SU-DHL-6 (cell line): ENCODE measurements around the gene MEF2C.

Source experiments
- H2AFZ ChIP-seq: fragments of 200-600 bp; sonication (generic); 2 replicates; pipeline ENCODE4 v1.6.1; 2014; ENCODE audit warnings: low read depth, mild to moderate bottlenecking, moderate library complexity, mixed read lengths, antibody characterized with exemption, low read length; ENCODE audit not compliant: severe bottlenecking
- H3F3A ChIP-seq: fragments of 200-600 bp; shearing (Covaris generic); 2 replicates; pipeline ENCODE4 v1.6.0; 2016; ENCODE audit warnings: antibody characterized with exemption, mild to moderate bottlenecking; ENCODE audit not compliant: insufficient read depth
- H3K27ac ChIP-seq: fragments of 200-600 bp; sonication (generic); 2 replicates; pipeline ENCODE4 v1.5.1; 2016; ENCODE audit warnings: low read depth, mild to moderate bottlenecking, low read length, moderate library complexity, mixed read lengths
- H3K27me3 ChIP-seq: fragments of 200-600 bp; sonication (generic), shearing (Covaris generic); 2 replicates; pipeline ENCODE4 v1.6.0; 2014; ENCODE audit warnings: mild to moderate bottlenecking, low read length
- H3K36me3 ChIP-seq: fragments of 200-600 bp; sonication (generic); 2 replicates; pipeline ENCODE4 v1.6.1; 2014; ENCODE audit warnings: mild to moderate bottlenecking, low read length, mixed read lengths
- H3K4me2 ChIP-seq: fragments of 300-600, 200-600 bp; shearing (Covaris generic), sonication (generic); 2 replicates; pipeline ENCODE4 v1.6.0; 2014; ENCODE audit warnings: low read length, low read depth, mild to moderate bottlenecking; ENCODE audit not compliant: poor library complexity, severe bottlenecking
- H3K4me3 ChIP-seq: fragments of 200-600 bp; sonication (generic); 2 replicates; pipeline ENCODE4 v1.5.1; 2014; ENCODE audit warnings: antibody characterized with exemption, low read length, mild to moderate bottlenecking, mixed read lengths; ENCODE audit not compliant: insufficient read depth, poor library complexity, severe bottlenecking
- H3K79me2 ChIP-seq: fragments of 200-600 bp; sonication (generic); 2 replicates; pipeline ENCODE4 v1.6.1; 2014; ENCODE audit warnings: mild to moderate bottlenecking, low read length, moderate library complexity; ENCODE audit not compliant: insufficient read depth
- H3K9ac ChIP-seq: fragments of 200-600 bp; sonication (generic); 2 replicates; pipeline ENCODE4 v1.7.0; 2014; ENCODE audit warnings: mild to moderate bottlenecking, low read length
- H3K9me2 ChIP-seq: fragments of 200-600 bp; sonication (generic); replicated peaks from 2 replicates; pipeline ENCODE4 v1.6.1; 2014; ENCODE audit warnings: low read length; ENCODE audit not compliant: insufficient read depth
- H3K9me3 ChIP-seq: fragments of 200-600 bp; sonication (generic); 2 replicates; pipeline ENCODE4 v1.6.1; 2014; ENCODE audit warnings: low read length, mixed read lengths; ENCODE audit not compliant: insufficient read depth
- H4K20me1 ChIP-seq: fragments of 200-600 bp; sonication (generic); 2 replicates; pipeline ENCODE4 v1.6.1; 2014; ENCODE audit warnings: low read depth, mild to moderate bottlenecking, antibody characterized with exemption, low read length, moderate library complexity, mixed read lengths
- CTCF ChIP-seq: fragments of 200-600 bp; sonication (generic); IDR thresholded peaks from one replicate; pipeline ENCODE4 v1.5.1; 2017; ENCODE audit warnings: antibody characterized with exemption, mild to moderate bottlenecking, low read length, moderate library complexity; ENCODE audit not compliant: insufficient read depth, poor library complexity, severe bottlenecking
- EZH2phosphoT487 ChIP-seq: fragments of 200-600 bp; sonication (generic), shearing (Covaris generic); conservative IDR thresholded peaks from 2 replicates; pipeline ENCODE4 v1.6.1; 2018; ENCODE audit warnings: mild to moderate bottlenecking, antibody characterized with exemption, low read length, moderate library complexity, mixed read lengths

Gene MEF2C

DNA sequence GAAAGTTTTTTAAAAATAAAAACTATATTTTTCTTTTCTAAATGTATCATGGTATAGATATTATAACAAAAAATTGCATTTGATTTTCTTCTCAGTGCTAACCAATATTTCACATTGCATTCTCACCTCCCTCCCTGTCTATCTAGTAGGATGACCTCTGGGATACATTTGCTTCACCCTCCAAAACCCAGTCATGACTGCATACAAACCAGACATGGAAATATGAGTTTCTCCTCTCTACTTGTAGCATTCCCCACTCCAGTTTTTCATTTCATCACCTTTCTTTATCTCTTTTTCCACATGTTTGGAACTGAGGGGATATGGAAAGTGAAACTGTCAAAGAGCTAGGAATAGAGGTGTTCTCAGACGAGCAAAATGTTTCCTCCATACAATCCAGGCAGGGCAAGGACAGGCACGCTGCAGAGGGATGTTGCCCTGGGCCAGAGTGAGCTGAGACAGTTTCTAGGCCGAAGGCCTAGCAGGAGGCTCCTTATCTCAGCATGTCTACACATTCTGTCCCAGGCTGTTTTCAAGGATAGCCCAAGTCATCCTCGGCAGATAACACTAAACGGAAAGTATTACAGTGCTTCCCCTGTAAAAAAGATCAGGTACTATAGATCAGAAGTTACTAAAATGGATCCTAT lies 46.7 kb downstream of the MEF2C start:
- H3K4me2 ChIP-seq, result no peak overlapping the region
- H3K9ac ChIP-seq, result no peak overlapping the region
- H3F3A ChIP-seq, result no peaks in the 10 kb centered on the region
- H3K27ac ChIP-seq, result no peak overlapping the region
- no peaks in the 10 kb centered on the region for H3K79me2 ChIP-seq
- TF ChIP-seq CTCF (no peak), EZH2phosphoT487 (no peak)
- no peaks in the 10 kb centered on the region for H3K36me3 ChIP-seq
- H3K4me3 ChIP-seq, result no peak overlapping the region
- H4K20me1 ChIP-seq, result no peaks in the 10 kb centered on the region
- H3K9me2 ChIP-seq, result no peaks in the 10 kb centered on the region
- H3K27me3 ChIP-seq, result no peaks in the 10 kb centered on the region
- H3K9me3 ChIP-seq, result no peaks in the 10 kb centered on the region
- H2AFZ ChIP-seq, result no peak overlapping the region

- Histone ChIP-seq H3K79me2 (no peaks in the 10 kb centered on the region), H3K4me3 (no peak overlapping the region), H2AFZ (no peak overlapping the region), H3K9me3 (no peaks in the 10 kb centered on the region), H3K27me3 (no peaks in the 10 kb centered on the region), H3F3A (no peaks in the 10 kb centered on the region), H3K27ac (no peak overlapping the region), H3K36me3 (no peaks in the 10 kb centered on the region), H3K9me2 (no peaks in the 10 kb centered on the region), H4K20me1 (no peaks in the 10 kb centered on the region), H3K9ac (no peak overlapping the region), H3K4me2 (no peak overlapping the region)
- TF ChIP-seq CTCF, result no peak
Observed at GRCh38 chr5:88834499-88834898, 48.5 kb downstream of the MEF2C start.

- Histone ChIP-seq H2AFZ (no peak overlapping the region), H3K4me2 (no peak overlapping the region)
Observed at GRCh38 chr5:88834131-88834462, 48.9 kb downstream of the MEF2C start.

More at GRCh38 chr5:88834131-88834462, 48.9 kb downstream of the MEF2C start:
- TF ChIP-seq EZH2phosphoT487 (no peak), CTCF (no peak)
- Histone ChIP-seq H3K36me3 (no peaks in the 10 kb centered on the region), H3F3A (no peaks in the 10 kb centered on the region), H3K79me2 (no peaks in the 10 kb centered on the region), H3K27ac (no peak overlapping the region), H3K9me3 (no peaks in the 10 kb centered on the region), H4K20me1 (no peaks in the 10 kb centered on the region), H3K9ac (no peak overlapping the region), H3K4me3 (no peak overlapping the region), H3K9me2 (no peaks in the 10 kb centered on the region), H3K27me3 (no peaks in the 10 kb centered on the region)
